Measurements from ENCODE around the gene RAB7A. TPM values are rescaled to one million over a fixed set of nuclear protein-coding genes. Genes with fewer than 3 reads are reported as not detected.

RAB7A gene
- total and polyA plus RNA-seq, 2 of the 8 experiments (the other 6 are each of a cell fraction or from before 2014, with no cell fraction given) = 179 to 195 TPM

GRCh38 chr3:128734523-128735189 lies 8.7 kb downstream of the RAB7A start:
- no peak overlapping the region for H3K4ac ChIP-seq (replicated peaks; ENCODE audit: insufficient read length, low read depth, low read length)
- H3K56ac ChIP-seq (replicated peaks; ENCODE audit: insufficient read length, low read depth, low read length) = no peak overlapping the region
- no peak overlapping the region for H4K5ac ChIP-seq (ENCODE audit: insufficient read length, low read depth, low read length)
- no peak overlapping the region for H2BK15ac ChIP-seq (ENCODE audit: low read length)
- FAIRE-seq (no peak), DNase-seq (ENCODE audit: low read depth in 1 of 2, low spot score in 2 of 2) (no peak)
- POLR2A ChIA-PET (ENCODE audit: partially characterized antibody) = interaction anchor here (0.6 to 1.4 kb wide), 6 partner anchors 8 to 123 kb away, joined by 3 to 4 read pairs (median 3); partner anchors contain the start of gene RAB7A
- no peaks in the 10 kb centered on the region for H3K9me3 ChIP-seq (ENCODE audit: insufficient read depth in 2 of 2, low read depth in 1 of 2, low read length in 1 of 2)
- H2AK5ac ChIP-seq (ENCODE audit: low read depth, low read length) = no peak overlapping the region
- no peak overlapping the region for H3K14ac ChIP-seq (ENCODE audit: insufficient read length)
- H3K18ac ChIP-seq (ENCODE audit: extremely low read depth, low read length) = no peak overlapping the region
- no peaks in the 10 kb centered on the region for H3K23me2 ChIP-seq (ENCODE audit: low read depth, low read length)
- CTCF ChIA-PET (ENCODE audit: partially characterized antibody) = interaction anchor here (0.9 to 3.1 kb wide), 7 partner anchors 11 to 117 kb away, joined by 3 to 11 read pairs (median 5); no protein-coding TSS in a partner anchor
- H4K8ac ChIP-seq (ENCODE audit: extremely low read depth, insufficient read depth, low read length) = no peak overlapping the region
- H3K79me2 ChIP-seq (ENCODE audit: control insufficient read depth in 1 of 2, insufficient read depth in 2 of 2, low read length in 2 of 2) = peaks cover 59 to 98% of the 10 kb centered on the region in 2 experiments
- no peak overlapping the region for H2BK12ac ChIP-seq (ENCODE audit: low read depth, low read length)
- peaks cover 30 to 38% of the 10 kb centered on the region in 2 experiments for H4K20me1 ChIP-seq (replicated peaks in 1 of 2; ENCODE audit: control insufficient read depth in 1 of 2, insufficient read depth in 2 of 2, low read length in 2 of 2)
- no peak overlapping the region for H2AFZ ChIP-seq (ENCODE audit: low read length)
- no peak overlapping the region for H2BK120ac ChIP-seq (replicated peaks; ENCODE audit: low read depth, low read length)
- no peak overlapping the region for H3K4me2 ChIP-seq (ENCODE audit: insufficient read depth in 1 of 2, low read depth in 2 of 2, low read length in 2 of 2)
- H3K79me1 ChIP-seq (ENCODE audit: low read depth, low read length) = peaks cover 15% of the 10 kb centered on the region
- H3K27me3 ChIP-seq (replicated peaks in 1 of 4; ENCODE audit: control insufficient read depth in 3 of 4, extremely low read depth in 1 of 4, insufficient read depth in 3 of 4, low read length in 3 of 4) = no peaks in the 10 kb centered on the region
- H3K4me3 ChIP-seq (ENCODE audit: extremely low read depth in 1 of 4, insufficient read depth in 2 of 4, low read depth in 3 of 4, low read length in 4 of 4) = no peak overlapping the region
- no peak overlapping the region for H3K27ac ChIP-seq (ENCODE audit: low read depth, low read length)
- 89% methylated on average over 3 of the region's 3 CpGs; no CpG with 5 or more reads in 1 of the 2 experiments for whole genome bisulfite sequencing, 2 experiments (ENCODE audit: extremely low coverage in 1 of 2, insufficient coverage in 1 of 2, insufficient read length in 1 of 2, insufficient replicate concordance in 2 of 2, low coverage in 1 of 2, low lambda C conversion rate in 2 of 2, missing lambda C conversion rate in 1 of 2)
- no peak overlapping the region for H3K9ac ChIP-seq (replicated peaks in 1 of 4; ENCODE audit: extremely low read depth in 1 of 4, low read depth in 3 of 4, low read length in 3 of 4)
- H2BK20ac ChIP-seq (ENCODE audit: low read length) = no peak overlapping the region
- H4K91ac ChIP-seq (replicated peaks; ENCODE audit: insufficient read length, low read length) = no peak overlapping the region
- no peak overlapping the region for H2BK5ac ChIP-seq (ENCODE audit: low read depth, low read length)
- peaks cover 0 to 5% (median 2%) of the 10 kb centered on the region in 4 experiments; a peak in 2 of 8 replicates for H3K36me3 ChIP-seq (ENCODE audit: control insufficient read depth in 2 of 4, insufficient read depth in 4 of 4, low read length in 3 of 4)
- H3K4me1 ChIP-seq (replicated peaks in 1 of 4; ENCODE audit: control insufficient read depth in 3 of 4, insufficient read depth in 4 of 4, low read length in 3 of 4) = peaks cover 0 to 2% (median 0%) of the 10 kb centered on the region in 4 experiments; a peak in 3 of 7 replicates
- no peak overlapping the region for H3K23ac ChIP-seq (ENCODE audit: insufficient read length)
- TF ChIP-seq NANOG (IDR thresholded peaks at IDR 0.05; ENCODE audit: insufficient read depth, low read depth, low read length, poor library complexity, severe bottlenecking) = no peak
- TF ChIP-seq POLR2A (IDR thresholded peaks at IDR 0.05; ENCODE audit: control extremely low read depth in 1 of 2, low read depth in 2 of 2, low read length in 2 of 2) = no peak
- no peak for TF ChIP-seq NRF1 (IDR thresholded peaks at IDR 0.05; ENCODE audit: low read depth, low read length)
- TF ChIP-seq TAF1 (IDR thresholded peaks at IDR 0.05; ENCODE audit: low read depth, low read length) = no peak
- no peak for TF ChIP-seq SP2 (IDR thresholded peaks at IDR 0.05; ENCODE audit: low read length)
- no peak for TF ChIP-seq HDAC6 (IDR thresholded peaks at IDR 0.05; ENCODE audit: low read depth, low read length)
- no peak for TF ChIP-seq SIX5 (IDR thresholded peaks at IDR 0.05; ENCODE audit: low read depth, low read length)
- no peak for TF ChIP-seq ATF3 (IDR thresholded peaks at IDR 0.05; ENCODE audit: insufficient read depth, low read depth, low read length)
- TF ChIP-seq USF2 (IDR thresholded peaks at IDR 0.05; ENCODE audit: low read length) = no peak
- no peak for TF ChIP-seq BACH1 (IDR thresholded peaks at IDR 0.05; ENCODE audit: low read length)
- TF ChIP-seq RAD21 (IDR thresholded peaks at IDR 0.05 in 1 of 2, conservative IDR thresholded peaks at IDR 0.05 in 1 of 2; ENCODE audit: low read depth in 2 of 2, low read length in 2 of 2) = no peak

Data from H1 (cell line).